ENCODE results near the gene KRTAP17-1.
"Not testable (repeated sequence)": the region's sequence is repeated elsewhere in the genome, so short reads cannot be mapped to it uniquely, and the experiment has no call there.

KRTAP17-1 gene

GRCh38 chr17:41307647-41308046, 7.9 kb downstream of the KRTAP17-1 start:
- DNase-seq (ENCODE audit: low read depth in 3 of 3, low spot score in 1 of 3) = no peak

DNA sequence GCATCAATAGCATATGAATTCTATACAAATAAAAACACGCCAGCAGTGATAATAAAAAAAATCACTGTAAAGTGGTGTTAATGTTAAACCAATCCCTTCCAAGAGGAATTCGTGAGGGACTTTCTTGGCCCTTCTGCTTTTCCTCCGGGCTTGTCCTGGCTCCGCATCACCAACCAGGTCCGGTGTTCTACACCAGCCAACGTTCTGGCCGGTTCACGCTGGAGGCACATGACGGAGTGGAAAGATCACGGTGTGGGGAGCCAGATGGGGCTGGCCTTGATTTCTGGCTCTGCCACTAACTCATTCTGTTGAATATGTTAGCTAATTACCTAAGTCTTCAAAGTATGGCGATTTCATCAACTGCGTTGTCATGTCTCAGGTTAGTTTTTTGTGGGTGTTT, 11.4 kb downstream of the KRTAP17-1 start:
- DNase-seq (ENCODE audit: low read depth in 3 of 3, low spot score in 1 of 3) = no peak

- no peak for DNase-seq (ENCODE audit: low read depth in 3 of 3, low spot score in 1 of 3)
Observed at GRCh38 chr17:41302981-41303380, 12.5 kb downstream of the KRTAP17-1 start.

DNA sequence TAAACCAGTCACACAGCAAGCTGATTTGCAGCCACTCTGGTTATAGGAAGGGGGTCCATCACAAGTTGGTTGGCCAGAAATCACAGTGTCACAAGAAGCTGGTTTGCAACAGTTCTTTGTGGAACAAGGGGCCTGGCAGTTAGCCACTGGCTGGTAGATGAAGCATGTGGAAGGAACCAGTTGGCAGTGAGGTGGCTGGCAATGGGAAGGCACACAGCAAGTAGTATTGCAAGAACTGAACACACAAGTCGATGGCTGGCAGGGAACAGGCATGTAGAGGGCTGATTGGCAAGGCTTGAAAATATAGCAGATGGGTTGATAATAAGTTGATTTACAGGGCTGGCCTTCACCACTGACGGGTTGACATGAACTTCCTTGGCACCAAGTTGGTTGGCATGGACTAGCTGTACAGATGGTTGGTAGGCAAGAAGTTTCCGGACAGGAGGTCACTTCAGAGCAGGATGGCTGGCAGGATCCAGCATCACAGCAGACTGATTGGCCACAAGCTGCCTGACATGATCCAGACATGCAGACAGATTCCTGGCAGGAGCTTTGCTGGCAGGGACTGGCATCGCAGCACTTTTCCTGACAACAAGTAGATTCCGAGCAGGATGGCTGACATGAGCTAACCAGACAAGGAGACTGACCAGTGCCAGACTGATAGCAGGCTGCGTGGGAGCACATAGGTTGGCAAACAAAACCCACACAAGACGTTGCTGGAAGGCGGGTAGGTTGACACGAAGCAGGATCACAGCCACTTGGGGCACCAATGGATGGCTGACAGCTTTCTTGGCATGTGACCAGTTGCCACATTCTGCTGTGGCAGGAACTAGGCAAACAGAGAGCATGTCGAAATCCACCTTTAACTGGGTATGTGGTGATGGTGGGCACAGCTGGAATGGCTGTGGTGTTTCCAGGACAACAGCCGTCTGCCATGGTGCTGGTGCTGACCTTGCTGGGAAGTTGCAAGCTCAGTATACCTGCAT, 13.3 kb downstream of the KRTAP17-1 start, which contains the start of gene KRTAP29-1:
KRTAP29-1 (minus strand) TSS at position 936 of the 986 bp plus-strand sequence; CDS start at position 936, 0 bp downstream.
- no peak for DNase-seq (ENCODE audit: low read depth in 3 of 3, low spot score in 1 of 3)

DNA sequence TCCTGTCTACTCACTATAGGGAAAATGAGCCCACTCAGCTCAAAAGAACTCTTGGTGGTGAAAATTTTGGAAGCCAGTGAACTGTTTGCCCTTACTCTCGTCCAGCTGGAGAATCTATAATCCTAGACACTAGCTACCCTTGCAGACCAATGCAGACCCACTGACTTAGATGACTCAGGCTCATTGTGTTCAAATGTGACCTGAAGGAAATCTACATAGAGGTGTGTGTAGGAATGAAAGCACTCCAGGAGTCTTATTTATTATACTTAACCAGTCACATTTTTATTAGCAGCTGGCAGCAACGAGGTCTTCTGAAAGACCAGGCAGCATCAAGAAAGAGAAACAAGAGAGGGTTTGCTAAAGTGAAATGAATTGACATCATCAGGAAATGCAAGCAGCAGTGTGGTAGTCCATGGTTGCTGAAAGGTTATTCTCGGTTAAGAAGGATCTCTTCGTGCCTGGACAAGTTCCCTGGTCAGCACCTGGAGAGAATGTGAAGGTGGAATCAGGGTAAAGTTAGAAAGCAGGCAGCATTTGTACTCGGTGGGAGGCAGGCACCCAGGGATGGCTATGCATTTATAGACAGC, 14.2 kb downstream of the KRTAP17-1 start:
- DNase-seq (ENCODE audit: low read depth in 3 of 3, low spot score in 1 of 3) = no peak

- DNase-seq (ENCODE audit: low read depth in 3 of 3, low spot score in 1 of 3) = no peak
Observed at GRCh38 chr17:41298458-41299135, 16.9 kb downstream of the KRTAP17-1 start.

DNA sequence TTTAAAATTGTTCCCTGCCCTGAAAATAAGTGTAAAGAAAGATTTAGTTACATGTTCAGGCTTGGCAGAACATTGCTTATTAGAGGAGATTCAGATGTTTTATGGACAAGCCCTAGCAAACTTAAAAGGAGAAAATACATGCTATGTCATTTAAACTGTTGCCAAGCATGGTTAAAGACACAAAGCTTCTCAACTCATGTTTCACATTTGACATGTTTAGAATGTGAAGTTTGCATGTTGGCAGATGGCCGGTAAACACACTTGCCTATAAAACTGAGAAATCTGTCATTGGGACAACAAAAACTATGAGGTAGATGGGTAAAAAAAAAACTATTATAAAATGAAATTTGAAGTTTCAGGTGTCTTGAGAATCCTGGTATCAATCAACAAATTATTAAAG, 18.7 kb downstream of the KRTAP17-1 start:
- no peak for DNase-seq (ENCODE audit: low read depth in 3 of 3, low spot score in 1 of 3)

GRCh38 chr17:41294016-41294415, 21.5 kb downstream of the KRTAP17-1 start:
- DNase-seq (ENCODE audit: low read depth in 3 of 3, low spot score in 1 of 3) = no peak

DNA sequence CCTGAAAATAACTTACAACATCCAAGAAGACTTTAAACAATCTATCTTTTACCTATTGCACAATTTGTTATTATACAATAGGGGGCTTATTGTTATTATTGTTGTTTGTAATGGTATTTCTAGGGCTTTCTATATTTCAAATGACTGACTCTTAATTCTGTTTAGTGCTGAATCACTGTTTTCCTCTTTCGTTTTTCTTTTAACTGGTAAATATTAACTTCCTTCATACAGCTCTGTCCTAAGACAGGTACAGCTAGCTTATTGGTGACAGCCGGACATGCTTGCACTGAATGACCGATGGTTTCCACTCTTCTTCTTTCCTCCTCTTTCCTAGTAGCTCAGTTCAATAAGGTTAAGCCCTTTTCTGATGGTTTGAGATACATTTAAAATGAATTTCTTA, 28.5 kb downstream of the KRTAP17-1 start:
- no peak for DNase-seq (ENCODE audit: low read depth in 3 of 3, low spot score in 1 of 3)

DNA sequence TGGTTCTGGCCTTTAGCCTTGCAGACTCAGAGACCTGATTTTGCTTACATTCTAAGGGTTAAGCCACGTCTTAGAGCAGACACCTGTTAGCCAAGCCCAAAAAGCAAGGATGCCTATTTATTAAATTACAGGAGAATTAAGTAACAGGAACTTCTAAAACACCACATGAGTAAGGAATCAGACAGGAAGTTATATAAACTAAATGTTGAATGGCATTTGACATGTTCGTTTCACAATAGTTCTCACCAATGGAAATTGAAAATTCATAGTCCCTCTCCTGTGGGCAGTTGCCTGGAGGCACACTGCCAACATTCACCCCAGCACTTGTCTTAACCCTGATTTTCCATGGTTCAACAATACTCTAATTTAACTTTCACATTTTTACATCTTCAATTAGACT, 31.0 kb downstream of the KRTAP17-1 start:
- no peak for DNase-seq (ENCODE audit: low read depth in 3 of 3, low spot score in 1 of 3)

- no peak for DNase-seq (ENCODE audit: low read depth in 3 of 3, low spot score in 1 of 3)
Observed at GRCh38 chr17:41284043-41284442, 31.5 kb downstream of the KRTAP17-1 start.

- no peak for DNase-seq (ENCODE audit: low read depth in 3 of 3, low spot score in 1 of 3)
Observed at GRCh38 chr17:41278176-41278955, 37.1 kb downstream of the KRTAP17-1 start.

DNA sequence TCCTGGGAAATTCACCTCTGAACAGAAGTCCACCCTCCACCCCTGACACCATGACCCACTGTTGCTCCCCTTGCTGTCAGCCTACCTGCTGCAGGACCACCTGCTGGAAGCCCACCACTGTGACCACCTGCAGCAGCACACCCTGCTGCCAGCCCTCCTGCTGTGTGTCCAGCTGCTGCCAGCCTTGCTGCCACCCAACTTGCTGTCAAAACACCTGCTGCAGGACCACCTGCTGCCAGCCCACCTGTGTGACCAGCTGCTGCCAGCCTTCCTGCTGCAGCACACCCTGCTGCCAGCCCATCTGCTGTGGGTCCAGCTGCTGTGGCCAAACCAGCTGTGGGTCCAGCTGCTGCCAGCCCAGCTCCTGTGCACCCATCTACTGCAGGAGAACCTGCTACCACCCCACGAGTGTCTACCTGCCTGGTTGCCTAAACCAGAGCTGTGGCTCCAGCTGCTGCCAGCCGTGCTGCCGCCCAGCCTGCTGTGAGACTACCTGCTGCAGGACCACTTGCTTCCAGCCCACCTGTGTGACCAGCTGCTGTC, 39.8 kb downstream of the KRTAP17-1 start, which contains the start of gene KRTAP9-7:
KRTAP9-7 (plus strand) TSS at position 51 of the 543 bp plus-strand sequence; CDS start at position 51, 0 bp downstream.
- not testable (repeated sequence) for DNase-seq (ENCODE audit: low read depth in 3 of 3, low spot score in 1 of 3)

GRCh38 chr17:41271858-41272257, 43.7 kb downstream of the KRTAP17-1 start:
- no peak for DNase-seq (ENCODE audit: low read depth in 3 of 3, low spot score in 1 of 3)

DNA sequence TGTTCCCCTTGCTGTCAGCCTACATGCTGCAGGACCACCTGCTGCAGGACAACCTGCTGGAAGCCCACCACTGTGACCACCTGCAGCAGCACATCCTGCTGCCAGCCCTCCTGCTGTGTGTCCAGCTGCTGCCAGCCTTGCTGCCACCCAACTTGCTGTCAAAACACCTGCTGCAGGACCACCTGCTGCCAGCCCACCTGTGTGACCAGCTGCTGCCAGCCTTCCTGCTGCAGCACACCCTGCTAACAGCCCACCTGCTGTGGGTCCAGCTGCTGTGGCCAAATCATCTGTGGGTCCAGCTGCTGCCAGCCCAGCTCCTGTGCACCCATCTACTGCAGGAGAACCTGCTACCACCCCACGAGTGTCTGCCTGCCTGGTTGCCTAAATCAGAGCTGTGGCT, 44.2 kb downstream of the KRTAP17-1 start:
- not testable (repeated sequence) for DNase-seq (ENCODE audit: low read depth in 3 of 3, low spot score in 1 of 3)

- DNase-seq (ENCODE audit: low read depth in 3 of 3, low spot score in 1 of 3) = no peak
Observed at GRCh38 chr17:41267711-41268110, 47.8 kb downstream of the KRTAP17-1 start.

DNA sequence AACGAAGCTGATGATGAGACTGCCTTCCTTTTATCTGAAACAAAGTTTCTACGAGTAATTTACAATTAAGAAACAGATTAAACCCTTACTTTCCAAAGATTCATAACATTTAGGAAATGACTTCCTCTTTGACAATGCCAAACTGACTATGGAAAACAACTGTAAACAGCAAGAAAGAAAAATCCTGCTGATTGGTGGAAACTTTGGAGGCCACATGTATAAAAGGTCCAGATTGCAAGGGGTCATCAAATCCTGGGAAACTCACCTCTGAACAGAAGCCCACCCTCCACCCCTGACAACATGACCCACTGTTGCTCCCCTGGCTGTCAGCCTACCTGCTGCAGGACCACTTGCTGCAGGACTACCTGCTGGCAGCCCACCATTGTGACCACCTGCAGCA, 50.4 kb downstream of the KRTAP17-1 start, which contains the start of gene KRTAP9-6:
KRTAP9-6 (plus strand) TSS at position 301 of the 400 bp plus-strand sequence; CDS start at position 301, 0 bp downstream.
- no peak for DNase-seq (ENCODE audit: low read depth in 3 of 3, low spot score in 1 of 3)
